Effector memory CD8-positive, alpha-beta T cell (primary cell): ENCODE results near the gene TMCC1.
"Not testable (repeated sequence)": the region's sequence is repeated elsewhere in the genome, so short reads cannot be mapped to it uniquely, and the experiment has no call there.

Experiments
- ATAC-seq: fragments of 150-1000 bp; cut with Tn5 transposase; replicated peaks from 2 replicates; pipeline ENCODE4 v1.10.0; 2021; ENCODE audit warnings: mild to moderate bottlenecking, moderate library complexity
- DNase-seq, 3 experiments: peaks; one replicate each; pipeline ENCODE4 v3.0.0; 2021
- H3K27ac Mint-ChIP-seq, 2 donors: one replicate each; pipeline ENCODE4 v1.8.0; 2022; ENCODE audit warnings: mild to moderate bottlenecking in 2 of 2, mixed read lengths in 2 of 2, moderate library complexity in 2 of 2
- H3K27me3 Mint-ChIP-seq, 2 donors: one replicate each; pipeline ENCODE4 v1.8.0; 2022; ENCODE audit warnings: mixed read lengths in 2 of 2
- H3K36me3 Mint-ChIP-seq: one replicate; pipeline ENCODE4 v1.8.0; 2022; ENCODE audit warnings: mild to moderate bottlenecking, moderate library complexity, mixed read lengths; ENCODE audit not compliant: insufficient read depth
- H3K4me1 Mint-ChIP-seq, 2 donors: one replicate each; pipeline ENCODE4 v1.8.0; 2022; ENCODE audit warnings: low read depth in 2 of 2, mixed read lengths in 2 of 2
- H3K4me3 Mint-ChIP-seq, 2 donors: one replicate each; pipeline ENCODE4 v1.8.0; 2022; ENCODE audit warnings: mild to moderate bottlenecking in 2 of 2, mixed read lengths in 2 of 2, moderate library complexity in 2 of 2
- H3K9me3 Mint-ChIP-seq, 2 donors: one replicate each; pipeline ENCODE4 v1.8.0; 2022; ENCODE audit warnings: mixed read lengths in 2 of 2

The TMCC1 gene

GRCh38 chr3:129770604-129771003 is 122.9 kb downstream of the TMCC1 start:
- DNase-seq, result no peak
- H3K36me3 Mint-ChIP-seq, result peaks cover 3% of the 10 kb centered on the region
- no peak overlapping the region for H3K4me3 Mint-ChIP-seq
- H3K27ac Mint-ChIP-seq, result no peak overlapping the region
- H3K4me1 Mint-ChIP-seq, result peaks cover 0 to 7% of the 10 kb centered on the region in 2 donors
- ATAC-seq, result no peak
- no peaks in the 10 kb centered on the region for H3K27me3 Mint-ChIP-seq
- H3K9me3 Mint-ChIP-seq, result no peaks in the 10 kb centered on the region

GRCh38 chr3:129769616-129770015 is 123.9 kb downstream of the TMCC1 start:
- Mint-ChIP-seq H3K36me3 (no peaks in the 10 kb centered on the region), H3K27ac (no peak overlapping the region), H3K9me3 (no peaks in the 10 kb centered on the region), H3K4me1 (peaks cover 0 to 7% of the 10 kb centered on the region in 2 donors), H3K4me3 (no peak overlapping the region), H3K27me3 (no peaks in the 10 kb centered on the region)
- ATAC-seq, result no peak
- DNase-seq, result no peak

DNA sequence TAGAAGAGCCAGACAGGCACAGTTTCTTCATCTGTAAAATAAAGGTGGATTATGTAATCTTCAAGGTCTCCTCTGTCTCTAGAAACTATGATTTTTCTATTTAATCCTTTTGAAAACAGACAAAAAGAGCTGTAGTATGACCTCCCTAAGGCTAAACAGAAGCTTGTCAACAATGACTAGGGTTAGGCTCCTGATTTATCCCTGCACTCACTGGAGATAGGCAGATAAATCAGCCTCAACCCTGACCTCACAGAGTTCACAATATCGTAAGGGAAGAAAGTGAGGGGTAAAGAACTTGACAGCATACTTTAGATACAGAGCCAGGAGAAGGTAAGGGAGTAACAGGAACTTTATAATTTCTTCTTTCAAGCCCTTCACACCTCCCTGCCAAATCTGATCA is 124.8 kb downstream of the TMCC1 start:
- ATAC-seq (no peak), DNase-seq (no peak)
- no peaks in the 10 kb centered on the region for H3K27me3 Mint-ChIP-seq

DNA sequence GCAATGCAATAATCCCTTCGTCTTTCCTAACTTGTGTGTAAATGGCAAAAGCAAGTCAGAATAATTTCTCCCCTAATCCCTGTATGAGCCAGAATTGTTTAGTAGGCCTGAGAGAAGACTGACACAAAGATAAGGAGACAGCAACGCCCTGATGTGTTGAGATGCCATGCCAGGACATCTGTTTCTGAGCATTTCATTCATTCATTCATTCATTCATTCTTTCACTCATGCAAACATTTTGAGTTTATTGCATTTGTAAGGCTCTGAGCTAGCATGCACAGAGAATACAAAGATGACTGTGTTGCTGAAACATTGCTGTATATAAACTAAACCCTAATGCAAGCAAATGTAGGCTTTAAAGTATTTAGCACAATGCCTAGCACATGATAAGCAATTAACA is 127.4 kb downstream of the TMCC1 start:
- Mint-ChIP-seq H3K4me1 (peaks cover 0 to 3% of the 10 kb centered on the region in 2 donors), H3K27ac (no peak overlapping the region), H3K36me3 (no peaks in the 10 kb centered on the region), H3K9me3 (no peaks in the 10 kb centered on the region), H3K4me3 (no peak overlapping the region), H3K27me3 (no peaks in the 10 kb centered on the region)
- no peak for DNase-seq
- no peak for ATAC-seq

More for the DNA sequence above, 124.8 kb downstream of the TMCC1 start:
- H3K9me3 Mint-ChIP-seq, result no peaks in the 10 kb centered on the region
- H3K4me3 Mint-ChIP-seq, result no peak overlapping the region
- H3K4me1 Mint-ChIP-seq, result peaks cover 0 to 7% of the 10 kb centered on the region in 2 donors
- peak overlapping the region in 1 of 2 donors; percentile 22 for H3K27ac Mint-ChIP-seq
- H3K36me3 Mint-ChIP-seq, result no peaks in the 10 kb centered on the region

GRCh38 chr3:129764090-129764489 is 129.4 kb downstream of the TMCC1 start:
- ATAC-seq, result no peak
- Mint-ChIP-seq H3K4me1 (peaks cover 0 to 5% of the 10 kb centered on the region in 2 donors), H3K27ac (peak overlapping the region in 1 of 2 donors; percentile 47), H3K4me3 (no peak overlapping the region), H3K36me3 (no peaks in the 10 kb centered on the region), H3K9me3 (no peaks in the 10 kb centered on the region), H3K27me3 (no peaks in the 10 kb centered on the region)
- no peak for DNase-seq

DNA sequence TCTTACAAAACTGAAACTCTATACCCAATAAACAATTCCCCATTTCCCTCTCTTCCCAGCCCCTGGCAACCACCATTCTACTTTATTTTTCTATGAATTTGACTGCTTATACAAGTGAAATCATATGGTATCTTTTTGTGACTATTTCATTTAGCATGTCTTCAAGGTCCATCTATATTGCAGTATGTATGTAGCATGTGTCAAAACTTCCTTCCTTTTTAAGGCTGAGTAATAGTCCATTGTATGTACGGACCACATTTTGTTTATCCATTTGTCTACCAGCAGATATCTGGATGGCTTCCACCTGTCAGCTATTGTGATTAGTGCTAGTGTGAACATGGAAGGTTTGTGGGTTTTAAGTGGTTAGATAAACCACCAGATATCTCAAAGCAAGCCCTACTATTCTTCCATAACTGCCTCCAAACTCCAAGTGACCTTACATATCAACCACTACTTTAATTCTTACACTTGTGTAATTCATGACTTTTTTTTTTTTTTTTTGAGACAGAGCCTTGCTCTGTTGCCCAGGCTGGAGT is 134.7 kb downstream of the TMCC1 start:
- ATAC-seq (no peak), DNase-seq (no peak)
- H3K27ac Mint-ChIP-seq, result peak overlapping the region in 1 of 2 donors; percentile 5
- no peaks in the 10 kb centered on the region for H3K36me3 Mint-ChIP-seq
- no peaks in the 10 kb centered on the region for H3K27me3 Mint-ChIP-seq
- peaks cover 5 to 8% of the 10 kb centered on the region in 2 donors for H3K4me1 Mint-ChIP-seq
- H3K4me3 Mint-ChIP-seq, result no peak overlapping the region
- no peaks in the 10 kb centered on the region for H3K9me3 Mint-ChIP-seq

GRCh38 chr3:129758306-129758705 is 135.2 kb downstream of the TMCC1 start:
- ATAC-seq, result no peak
- Mint-ChIP-seq H3K27ac (no peak overlapping the region), H3K4me1 (peaks cover 7 to 8% of the 10 kb centered on the region in 2 donors), H3K4me3 (no peak overlapping the region), H3K27me3 (no peaks in the 10 kb centered on the region), H3K36me3 (no peaks in the 10 kb centered on the region), H3K9me3 (no peaks in the 10 kb centered on the region)
- no peak for DNase-seq

DNA sequence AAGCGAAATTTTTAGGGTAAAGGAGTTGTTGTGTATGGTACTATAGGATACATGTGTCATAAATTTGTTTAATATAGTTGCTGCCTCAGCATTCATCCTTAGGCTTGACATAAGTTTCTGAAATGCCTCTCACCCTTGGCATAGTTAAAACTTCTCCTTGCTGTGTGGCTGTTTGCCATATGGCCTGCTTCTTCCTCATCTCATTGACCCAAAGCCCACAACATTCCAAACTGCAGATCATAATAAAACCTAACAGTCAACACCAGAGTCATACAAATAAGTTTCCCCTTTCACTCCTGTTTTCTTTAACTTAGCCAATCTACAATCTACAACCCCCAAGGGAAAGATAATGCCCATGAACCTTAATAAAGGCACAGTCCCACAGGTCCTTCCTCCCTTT is 136.6 kb downstream of the TMCC1 start:
- H3K9me3 Mint-ChIP-seq, result peaks cover 4 to 7% of the 10 kb centered on the region in 2 donors
- H3K4me3 Mint-ChIP-seq, result no peak overlapping the region
- DNase-seq (no peak), ATAC-seq (no peak)
- H3K36me3 Mint-ChIP-seq, result no peaks in the 10 kb centered on the region
- no peak overlapping the region for H3K27ac Mint-ChIP-seq
- H3K27me3 Mint-ChIP-seq, result no peaks in the 10 kb centered on the region
- H3K4me1 Mint-ChIP-seq, result peaks cover 7% of the 10 kb centered on the region in 2 donors

DNA sequence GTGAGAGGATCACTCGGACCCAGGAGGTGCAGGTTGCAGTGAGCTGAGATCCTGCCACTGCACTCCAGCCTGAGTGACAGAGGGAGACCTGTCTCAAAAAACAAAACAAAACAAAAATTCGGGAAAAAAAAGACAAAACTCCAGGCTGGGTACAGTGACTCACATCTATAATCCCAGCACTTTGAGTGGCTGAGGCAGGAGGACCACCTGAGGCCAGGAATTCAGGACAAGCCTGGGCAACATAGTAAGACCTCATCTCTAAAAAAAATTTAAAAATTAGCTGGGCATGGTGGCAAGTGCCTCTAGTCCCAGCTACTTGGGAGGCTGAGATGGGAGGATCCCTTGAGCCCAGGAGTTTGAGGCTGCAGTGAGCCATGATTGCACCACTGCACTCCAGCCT is 142.4 kb downstream of the TMCC1 start:
- not testable (repeated sequence) for H3K4me3 Mint-ChIP-seq, H3K27me3 Mint-ChIP-seq, DNase-seq, H3K36me3 Mint-ChIP-seq, ATAC-seq, H3K9me3 Mint-ChIP-seq, H3K27ac Mint-ChIP-seq
- peaks cover 0 to 14% of the 10 kb centered on the region in 2 donors for H3K4me1 Mint-ChIP-seq

GRCh38 chr3:129749692-129750091 is 143.8 kb downstream of the TMCC1 start:
- H3K27ac Mint-ChIP-seq, result no peak overlapping the region
- no peak for ATAC-seq
- H3K9me3 Mint-ChIP-seq, result peaks cover 4 to 7% of the 10 kb centered on the region in 2 donors
- H3K4me1 Mint-ChIP-seq, result peaks cover 0 to 14% of the 10 kb centered on the region in 2 donors
- DNase-seq, result no peak
- no peak overlapping the region for H3K4me3 Mint-ChIP-seq
- H3K27me3 Mint-ChIP-seq, result no peaks in the 10 kb centered on the region
- H3K36me3 Mint-ChIP-seq, result no peaks in the 10 kb centered on the region

GRCh38 chr3:129747992-129748391 is 145.5 kb downstream of the TMCC1 start:
- ATAC-seq, result no peak
- H3K36me3 Mint-ChIP-seq, result no peaks in the 10 kb centered on the region
- H3K4me3 Mint-ChIP-seq, result no peak overlapping the region
- H3K4me1 Mint-ChIP-seq, result peaks cover 0 to 13% of the 10 kb centered on the region in 2 donors
- H3K27ac Mint-ChIP-seq, result no peak overlapping the region
- no peaks in the 10 kb centered on the region for H3K27me3 Mint-ChIP-seq
- H3K9me3 Mint-ChIP-seq, result peaks cover 4 to 7% of the 10 kb centered on the region in 2 donors
- DNase-seq, result no peak

DNA sequence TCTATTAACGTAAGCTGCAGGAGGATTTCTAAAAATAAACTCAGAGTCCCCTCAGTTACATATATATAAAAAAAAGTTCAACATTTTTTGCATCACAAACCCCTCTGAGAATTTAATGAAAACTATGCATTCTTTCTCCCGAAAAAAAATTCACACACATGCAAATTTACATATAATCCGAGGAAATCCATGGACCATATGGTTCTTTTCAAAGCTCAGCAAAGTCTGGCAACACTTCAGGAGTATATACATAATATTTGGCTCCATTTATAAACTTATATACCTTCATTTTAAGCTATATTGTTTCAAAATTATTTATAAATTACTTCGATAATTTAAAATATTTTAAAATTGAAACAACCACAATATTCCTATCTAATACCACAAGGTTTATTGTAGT is 146.4 kb downstream of the TMCC1 start:
- Mint-ChIP-seq H3K27me3 (no peaks in the 10 kb centered on the region), H3K27ac (no peak overlapping the region), H3K36me3 (no peaks in the 10 kb centered on the region), H3K4me1 (peaks cover 0 to 21% of the 10 kb centered on the region in 2 donors), H3K9me3 (no peaks in the 10 kb centered on the region), H3K4me3 (no peak overlapping the region)
- no peak for ATAC-seq
- no peak for DNase-seq

- ATAC-seq, result no peak
- Mint-ChIP-seq H3K36me3 (no peaks in the 10 kb centered on the region), H3K27me3 (no peaks in the 10 kb centered on the region), H3K4me3 (no peak overlapping the region), H3K27ac (peak overlapping the region in 1 of 2 donors; percentile 52), H3K9me3 (no peaks in the 10 kb centered on the region), H3K4me1 (peaks cover 0 to 26% of the 10 kb centered on the region in 2 donors)
- DNase-seq, result no peak
These were observed 146.9 kb downstream of the TMCC1 start for GRCh38 chr3:129746629-129747028.

- Mint-ChIP-seq H3K9me3 (no peaks in the 10 kb centered on the region), H3K4me3 (no peak overlapping the region)
These were observed 148.3 kb downstream of the TMCC1 start for GRCh38 chr3:129745253-129745652.

More at GRCh38 chr3:129745253-129745652, 148.3 kb downstream of the TMCC1 start:
- no peak for ATAC-seq
- no peaks in the 10 kb centered on the region for H3K36me3 Mint-ChIP-seq
- no peak overlapping the region for H3K27ac Mint-ChIP-seq
- peaks cover 2 to 28% of the 10 kb centered on the region in 2 donors for H3K4me1 Mint-ChIP-seq
- DNase-seq, result no peak
- H3K27me3 Mint-ChIP-seq, result no peaks in the 10 kb centered on the region
